Astrocyte (in vitro differentiated cells and primary cell): ENCODE data around the gene ZDHHC11B.
"Not testable (repeated sequence)": the region's sequence is repeated elsewhere in the genome, so short reads cannot be mapped to it uniquely, and the experiment has no call there.

Experiments
- EZH2 ChIP-seq: IDR thresholded peaks from 2 replicates; pipeline ENCODE4 v1.6.1; 2012; ENCODE audit warnings: mild to moderate bottlenecking, low read length, inconsistent platforms; ENCODE audit not compliant: insufficient read depth
- TF ChIP-seq, protein P1 (sequence below): IDR thresholded peaks from 2 replicates; pipeline ENCODE4 v1.5.1; 2011; ENCODE audit warnings: low read depth, mild to moderate bottlenecking, inconsistent platforms, low read length, moderate library complexity; ENCODE audit not compliant: insufficient read depth

DNA sequence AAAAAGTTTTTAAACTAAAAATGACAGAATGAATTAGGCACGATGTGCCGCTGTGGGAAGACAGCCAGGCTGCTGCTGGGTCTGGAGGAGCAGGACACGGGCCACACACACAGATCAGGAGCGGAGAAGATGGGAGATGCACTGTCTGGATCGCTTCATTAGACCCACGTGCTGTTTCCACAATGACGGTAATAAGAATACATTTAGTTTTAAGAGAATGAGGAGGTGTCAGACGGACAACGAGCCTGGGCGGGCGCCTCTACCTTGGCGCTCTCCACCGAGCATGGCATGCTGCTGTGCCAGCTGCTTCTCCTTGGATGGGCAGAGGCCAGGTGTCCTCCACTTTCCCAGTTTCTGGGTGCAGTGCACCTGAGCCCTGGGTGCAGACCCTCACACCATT is 11.6 kb downstream of the ZDHHC11B start:
- TF ChIP-seq, protein P1, sequence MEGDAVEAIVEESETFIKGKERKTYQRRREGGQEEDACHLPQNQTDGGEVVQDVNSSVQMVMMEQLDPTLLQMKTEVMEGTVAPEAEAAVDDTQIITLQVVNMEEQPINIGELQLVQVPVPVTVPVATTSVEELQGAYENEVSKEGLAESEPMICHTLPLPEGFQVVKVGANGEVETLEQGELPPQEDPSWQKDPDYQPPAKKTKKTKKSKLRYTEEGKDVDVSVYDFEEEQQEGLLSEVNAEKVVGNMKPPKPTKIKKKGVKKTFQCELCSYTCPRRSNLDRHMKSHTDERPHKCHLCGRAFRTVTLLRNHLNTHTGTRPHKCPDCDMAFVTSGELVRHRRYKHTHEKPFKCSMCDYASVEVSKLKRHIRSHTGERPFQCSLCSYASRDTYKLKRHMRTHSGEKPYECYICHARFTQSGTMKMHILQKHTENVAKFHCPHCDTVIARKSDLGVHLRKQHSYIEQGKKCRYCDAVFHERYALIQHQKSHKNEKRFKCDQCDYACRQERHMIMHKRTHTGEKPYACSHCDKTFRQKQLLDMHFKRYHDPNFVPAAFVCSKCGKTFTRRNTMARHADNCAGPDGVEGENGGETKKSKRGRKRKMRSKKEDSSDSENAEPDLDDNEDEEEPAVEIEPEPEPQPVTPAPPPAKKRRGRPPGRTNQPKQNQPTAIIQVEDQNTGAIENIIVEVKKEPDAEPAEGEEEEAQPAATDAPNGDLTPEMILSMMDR = not testable (repeated sequence)
- not testable (repeated sequence) for TF ChIP-seq EZH2
